Breast epithelium (tissue), 4 donors: ENCODE results near the gene NPC2. TPM values are rescaled to one million over a fixed set of nuclear protein-coding genes. Genes with fewer than 3 reads are reported as not detected.
"Not testable (repeated sequence)": the region's sequence is repeated elsewhere in the genome, so short reads cannot be mapped to it uniquely, and the experiment has no call there.

Source experiments
- DNase-seq, 2 donors: peaks; one replicate each; pipeline ENCODE4 v3.0.0-alpha.2; 2019; ENCODE audit warnings: low spot score in 2 of 2
- H3K27ac ChIP-seq, 2 donors: fragments of 200-600 bp; sonication (generic) in 1 of 2; one replicate each; pipeline ENCODE4 v1.5.1; 2016 to 2019; ENCODE audit warnings: mild to moderate bottlenecking in 1 of 2
- H3K27me3 ChIP-seq, 2 donors: fragments of 200-600 bp; sonication (generic) in 1 of 2; one replicate each; pipeline versions ENCODE4 v1.5.1 to v1.6.0; 2017 to 2019; ENCODE audit warnings: control low read depth in 1 of 2, mild to moderate bottlenecking in 1 of 2
- H3K36me3 ChIP-seq: fragments of 200-600 bp; one replicate; pipeline ENCODE4 v1.5.1; 2019
- H3K4me1 ChIP-seq, 2 donors: fragments of 200-600 bp; sonication (generic); one replicate each; pipeline ENCODE4 v1.5.1; 2016 to 2019; ENCODE audit warnings: control low read depth in 1 of 2
- H3K4me3 ChIP-seq, 3 donors: fragments of 200-600 bp; sonication (generic); 1 replicate in 2 of 3; 2 replicates in 1 of 3; pipeline ENCODE4 v1.5.1; 2016 to 2019; ENCODE audit warnings: mild to moderate bottlenecking in 3 of 3, moderate library complexity in 2 of 3
- H3K9me3 ChIP-seq, 2 donors: fragments of 200-600 bp; sonication (generic) in 1 of 2; one replicate each; pipeline ENCODE4 v1.5.1; 2016 to 2019; ENCODE audit warnings: control low read depth in 1 of 2
- CTCF ChIP-seq, 3 donors: fragments of 450-650 bp; IDR thresholded peaks; one replicate each; pipeline ENCODE4 v1.5.1; 2016 to 2017; ENCODE audit warnings: antibody characterized with exemption in 3 of 3, mild to moderate bottlenecking in 3 of 3, moderate library complexity in 3 of 3
- POLR2A ChIP-seq: fragments of 450-650 bp; IDR thresholded peaks from one replicate; pipeline ENCODE4 v1.6.1; 2016; ENCODE audit warnings: antibody characterized with exemption, mild to moderate bottlenecking, moderate library complexity
- POLR2AphosphoS5 ChIP-seq, 3 donors: sonication (generic); formaldehyde crosslinking; IDR thresholded peaks; one replicate each; pipeline ENCODE4 v1.6.1; 2017; ENCODE audit warnings: antibody characterized with exemption in 3 of 3
- intact Hi-C: fragments of 100-400 bp; cut with DNase I; formaldehyde crosslinking; loops from one replicate; pipeline ENCODE4 v1.15.1; 2023; ENCODE audit warnings: low total_unique reads
- total RNA-seq, 3 donors: library from RNA; depleted of rRNA; stranded (reverse); fragments of >200 nt; gene quantifications; one replicate each; pipeline ENCODE4 v1.1.0, GENCODE V29; 2016

Gene NPC2
- total RNA-seq, 3 donors from 2014 or later = 277 to 663 (median 594) TPM

- peak overlapping the region in 1 of 2 donors; percentile 38 for H3K27ac ChIP-seq
- H3K4me3 ChIP-seq = no peak overlapping the region
- intact Hi-C loops = no loop called here
- H3K36me3 ChIP-seq = no peaks in the 10 kb centered on the region
- DNase-seq = no peak
- no peaks in the 10 kb centered on the region for H3K9me3 ChIP-seq
- TF ChIP-seq POLR2A (no peak), CTCF (IDR thresholded peaks at IDR 0.05) (no peak)
- no peaks in the 10 kb centered on the region for H3K4me1 ChIP-seq
- no peaks in the 10 kb centered on the region for H3K27me3 ChIP-seq
These were observed 45.6 kb upstream of the NPC2 start for GRCh38 chr14:74538411-74539391.

- H3K36me3 ChIP-seq, H3K27ac ChIP-seq, H3K27me3 ChIP-seq, intact Hi-C loops, H3K4me1 ChIP-seq, H3K9me3 ChIP-seq, H3K4me3 ChIP-seq, DNase-seq: not testable (repeated sequence)
These were observed 43.2 kb upstream of the NPC2 start for GRCh38 chr14:74536336-74536735.

- Histone ChIP-seq H3K9me3 (no peaks in the 10 kb centered on the region), H3K36me3 (no peaks in the 10 kb centered on the region), H3K4me3 (no peak overlapping the region), H3K27ac (peak overlapping the region; percentile 10 to 19), H3K27me3 (no peaks in the 10 kb centered on the region), H3K4me1 (no peaks in the 10 kb centered on the region)
- no peak for TF ChIP-seq CTCF (IDR thresholded peaks at IDR 0.05)
- no peak for TF ChIP-seq POLR2AphosphoS5 (IDR thresholded peaks at IDR 0.05)
- TF ChIP-seq POLR2A = no peak
- intact Hi-C loops = no loop called here
- DNase-seq = no peak
These were observed 42.7 kb upstream of the NPC2 start for GRCh38 chr14:74535756-74536325.

- H3K4me1 ChIP-seq = no peaks in the 10 kb centered on the region
- H3K27me3 ChIP-seq = no peaks in the 10 kb centered on the region
- H3K27ac ChIP-seq = no peak overlapping the region
- H3K4me3 ChIP-seq = no peak overlapping the region
- TF ChIP-seq POLR2A (no peak), CTCF (IDR thresholded peaks at IDR 0.05) (no peak), POLR2AphosphoS5 (IDR thresholded peaks at IDR 0.05) (no peak)
- no peak for DNase-seq
- intact Hi-C loops = loop anchor here (5.0 kb wide), 1 partner anchor 1799 kb away; no protein-coding TSS in a partner anchor
- H3K36me3 ChIP-seq = no peaks in the 10 kb centered on the region
- H3K9me3 ChIP-seq = no peaks in the 10 kb centered on the region
These were observed 40.5 kb upstream of the NPC2 start for GRCh38 chr14:74533576-74533975.

- TF ChIP-seq POLR2A = no peak
- TF ChIP-seq CTCF (IDR thresholded peaks at IDR 0.05) = no peak
- TF ChIP-seq POLR2AphosphoS5 (IDR thresholded peaks at IDR 0.05) = no peak
- DNase-seq = no peak
- intact Hi-C loops = loop anchor here (5.0 kb wide), 1 partner anchor 1800 kb away; no protein-coding TSS in a partner anchor
These were observed 39.1 kb upstream of the NPC2 start for GRCh38 chr14:74532246-74532645.

More at GRCh38 chr14:74532246-74532645, 39.1 kb upstream of the NPC2 start:
- Histone ChIP-seq H3K4me3 (no peak overlapping the region), H3K9me3 (no peaks in the 10 kb centered on the region), H3K27me3 (no peaks in the 10 kb centered on the region), H3K36me3 (no peaks in the 10 kb centered on the region), H3K4me1 (no peaks in the 10 kb centered on the region), H3K27ac (no peak overlapping the region)
